Measurements from ENCODE around the gene HSF4.

The HSF4 gene

GRCh38 chr16:67169642-67170167, 5.2 kb downstream of the HSF4 start:
- Histone ChIP-seq H3K4me2 (ENCODE audit: low read length) (peak overlapping the region; percentile 49), H3K9me2 (replicated peaks; ENCODE audit: control insufficient read depth, low read length) (no peaks in the 10 kb centered on the region), H3K36me3 (ENCODE audit: control insufficient read depth, low read length) (no peaks in the 10 kb centered on the region), H3K9me3 (ENCODE audit: control insufficient read depth, insufficient read depth, low read length) (no peaks in the 10 kb centered on the region), H3F3A (ENCODE audit: control insufficient read depth, insufficient read depth) (no peaks in the 10 kb centered on the region), H3K27ac (ENCODE audit: low read depth, low read length) (no peak overlapping the region), H3K27me3 (ENCODE audit: control insufficient read depth, low read length) (peaks cover 61% of the 10 kb centered on the region), H4K20me1 (ENCODE audit: control insufficient read depth, insufficient read depth, low read depth, low read length) (no peaks in the 10 kb centered on the region), H3K4me3 (ENCODE audit: low read length) (peak overlapping the region; percentile 32; the same call in 1 of the 2 replicates), H3K79me2 (ENCODE audit: control insufficient read depth, low read length) (no peaks in the 10 kb centered on the region), H3K4me1 (ENCODE audit: control insufficient read depth, low read length) (peaks cover 24% of the 10 kb centered on the region)
- peak; percentile 95; the same call in 1 of the 2 replicates for TF ChIP-seq EZH2phosphoT487 (IDR thresholded peaks at IDR 0.05; ENCODE audit: borderline replicate concordance, low read length)
- TF ChIP-seq CTCF (IDR thresholded peaks at IDR 0.05; ENCODE audit: low read depth, low read length, poor library complexity, severe bottlenecking): peak; percentile 82

GRCh38 chr16:67170168-67170948, 5.8 kb downstream of the HSF4 start, which contains the start of gene NOL3:
NOL3 (plus strand) TSS chr16:67170538.
- Histone ChIP-seq H3K9me2 (replicated peaks; ENCODE audit: control insufficient read depth, low read length) (no peaks in the 10 kb centered on the region), H3F3A (ENCODE audit: control insufficient read depth, insufficient read depth) (no peaks in the 10 kb centered on the region; the same call in 1 of the 2 replicates), H3K27ac (ENCODE audit: low read depth, low read length) (no peak within 1 kb of the TSS), H3K79me2 (ENCODE audit: control insufficient read depth, low read length) (no peaks in the 10 kb centered on the region), H4K20me1 (ENCODE audit: control insufficient read depth, insufficient read depth, low read depth, low read length) (no peaks in the 10 kb centered on the region), H3K4me1 (ENCODE audit: control insufficient read depth, low read length) (peaks cover 24% of the 10 kb centered on the region), H3K36me3 (ENCODE audit: control insufficient read depth, low read length) (no peaks in the 10 kb centered on the region), H3K4me3 (ENCODE audit: low read length) (peak within 1 kb of the TSS; percentile 32), H3K27me3 (ENCODE audit: control insufficient read depth, low read length) (peaks cover 61% of the 10 kb centered on the region), H3K4me2 (ENCODE audit: low read length) (peak within 1 kb of the TSS; percentile 49), H3K9me3 (ENCODE audit: control insufficient read depth, insufficient read depth, low read length) (no peaks in the 10 kb centered on the region)
- TF ChIP-seq EZH2phosphoT487 (IDR thresholded peaks at IDR 0.05; ENCODE audit: borderline replicate concordance, low read length) (peak; percentile 70; the same call in 1 of the 2 replicates), CTCF (IDR thresholded peaks at IDR 0.05; ENCODE audit: low read depth, low read length, poor library complexity, severe bottlenecking) (no peak)

GRCh38 chr16:67170949-67171649, 6.6 kb downstream of the HSF4 start:
- H3K4me1 ChIP-seq (ENCODE audit: control insufficient read depth, low read length): peaks cover 24% of the 10 kb centered on the region
- no peaks in the 10 kb centered on the region for H3K9me3 ChIP-seq (ENCODE audit: control insufficient read depth, insufficient read depth, low read length)
- H3K36me3 ChIP-seq (ENCODE audit: control insufficient read depth, low read length): no peaks in the 10 kb centered on the region
- H3K9me2 ChIP-seq (replicated peaks; ENCODE audit: control insufficient read depth, low read length): no peaks in the 10 kb centered on the region
- no peaks in the 10 kb centered on the region; the same call in 1 of the 2 replicates for H3F3A ChIP-seq (ENCODE audit: control insufficient read depth, insufficient read depth)
- peak overlapping the region; percentile 22 for H3K4me3 ChIP-seq (ENCODE audit: low read length)
- TF ChIP-seq EZH2phosphoT487 (IDR thresholded peaks at IDR 0.05; ENCODE audit: borderline replicate concordance, low read length): no peak
- no peak for TF ChIP-seq CTCF (IDR thresholded peaks at IDR 0.05; ENCODE audit: low read depth, low read length, poor library complexity, severe bottlenecking)
- peaks cover 58% of the 10 kb centered on the region for H3K27me3 ChIP-seq (ENCODE audit: control insufficient read depth, low read length)
- H4K20me1 ChIP-seq (ENCODE audit: control insufficient read depth, insufficient read depth, low read depth, low read length): no peaks in the 10 kb centered on the region
- no peak overlapping the region for H3K27ac ChIP-seq (ENCODE audit: low read depth, low read length)
- H3K4me2 ChIP-seq (ENCODE audit: low read length): peak overlapping the region; percentile 49
- H3K79me2 ChIP-seq (ENCODE audit: control insufficient read depth, low read length): no peaks in the 10 kb centered on the region

Data from DOHH2 (cell line).